Cardiac fibroblast (primary cell): ENCODE data around the gene EPHB6.

Source experiments
- DNase-seq, 2 donors: peaks; one replicate each; pipeline versions ENCODE4 v3.0.0 to v3.0.0-alpha.2; 2010; ENCODE audit warnings: low read depth in 2 of 2
- H3K4me3 ChIP-seq, 2 donors: replicated peaks in 1 of 2; 1 replicate in 1 of 2; 2 replicates in 1 of 2; pipeline ENCODE4 v1.5.1; 2011; ENCODE audit warnings: low read depth in 2 of 2, low read length in 2 of 2, mild to moderate bottlenecking in 2 of 2, moderate library complexity in 1 of 2
- CTCF ChIP-seq: IDR thresholded peaks from one replicate; pipeline ENCODE4 v1.5.1; 2011; ENCODE audit warnings: low read depth, mild to moderate bottlenecking, low read length, inconsistent platforms

EPHB6 gene

GRCh38 chr7:142872106-142872675 lies 17.3 kb downstream of the EPHB6 start:
- DNase-seq = no peak
- H3K4me3 ChIP-seq = no peak overlapping the region
- TF ChIP-seq CTCF = no peak

GRCh38 chr7:142873281-142873784 lies 18.5 kb downstream of the EPHB6 start:
- peak; percentile 6 to 11 for DNase-seq
- no peak overlapping the region for H3K4me3 ChIP-seq
- peak; percentile 67 for TF ChIP-seq CTCF

GRCh38 chr7:142873871-142874270 lies 19.0 kb downstream of the EPHB6 start:
- no peak for DNase-seq
- H3K4me3 ChIP-seq = no peak overlapping the region
- no peak for TF ChIP-seq CTCF

GRCh38 chr7:142874409-142874808 lies 19.5 kb downstream of the EPHB6 start:
- no peak for DNase-seq
- TF ChIP-seq CTCF = no peak

GRCh38 chr7:142874837-142875236 lies 20.0 kb downstream of the EPHB6 start:
- no peak overlapping the region for H3K4me3 ChIP-seq
- no peak for TF ChIP-seq CTCF
- no peak for DNase-seq

More at GRCh38 chr7:142874409-142874808, 19.5 kb downstream of the EPHB6 start:
- H3K4me3 ChIP-seq = no peak overlapping the region

GRCh38 chr7:142875456-142875855 lies 20.6 kb downstream of the EPHB6 start:
- no peak for DNase-seq
- no peak for TF ChIP-seq CTCF
- H3K4me3 ChIP-seq = no peak overlapping the region
